Mesodermal cell (in vitro differentiated cells): ENCODE measurements around the gene CEP89.

ENCODE experiments used
- H3K27ac ChIP-seq: 2 replicates; pipeline ENCODE4 v1.7.0; 2013; ENCODE audit warnings: mild to moderate bottlenecking, low read depth, low read length, moderate library complexity; ENCODE audit not compliant: severe bottlenecking
- H3K36me3 ChIP-seq: 2 replicates; pipeline ENCODE4 v1.7.1; 2013; ENCODE audit warnings: mild to moderate bottlenecking, low read length, moderate library complexity; ENCODE audit not compliant: control insufficient read depth, insufficient read depth
- H3K4me1 ChIP-seq: one replicate; pipeline ENCODE4 v1.7.1; 2013; ENCODE audit warnings: mild to moderate bottlenecking, low read length; ENCODE audit not compliant: insufficient read depth, control insufficient read depth, poor library complexity, severe bottlenecking
- H3K4me3 ChIP-seq: 2 replicates; pipeline ENCODE4 v1.7.0; 2013; ENCODE audit warnings: low read length, control low read depth, mild to moderate bottlenecking; ENCODE audit not compliant: insufficient read depth, poor library complexity, severe bottlenecking; ENCODE audit errors: extremely low read depth
- H3K9me3 ChIP-seq: 2 replicates; pipeline ENCODE4 v1.7.1; 2013; ENCODE audit warnings: mild to moderate bottlenecking, low read length, moderate library complexity; ENCODE audit not compliant: control insufficient read depth
- WGBS, 2 experiments: methylation state at CpG; one replicate each; pipeline ENCODE4 v1.1.5; 2013; ENCODE audit warnings: missing lambda C conversion rate in 2 of 2; ENCODE audit not compliant: insufficient coverage in 2 of 2; 5-methylcytosine and 5-hydroxymethylcytosine counted together

The CEP89 gene

DNA sequence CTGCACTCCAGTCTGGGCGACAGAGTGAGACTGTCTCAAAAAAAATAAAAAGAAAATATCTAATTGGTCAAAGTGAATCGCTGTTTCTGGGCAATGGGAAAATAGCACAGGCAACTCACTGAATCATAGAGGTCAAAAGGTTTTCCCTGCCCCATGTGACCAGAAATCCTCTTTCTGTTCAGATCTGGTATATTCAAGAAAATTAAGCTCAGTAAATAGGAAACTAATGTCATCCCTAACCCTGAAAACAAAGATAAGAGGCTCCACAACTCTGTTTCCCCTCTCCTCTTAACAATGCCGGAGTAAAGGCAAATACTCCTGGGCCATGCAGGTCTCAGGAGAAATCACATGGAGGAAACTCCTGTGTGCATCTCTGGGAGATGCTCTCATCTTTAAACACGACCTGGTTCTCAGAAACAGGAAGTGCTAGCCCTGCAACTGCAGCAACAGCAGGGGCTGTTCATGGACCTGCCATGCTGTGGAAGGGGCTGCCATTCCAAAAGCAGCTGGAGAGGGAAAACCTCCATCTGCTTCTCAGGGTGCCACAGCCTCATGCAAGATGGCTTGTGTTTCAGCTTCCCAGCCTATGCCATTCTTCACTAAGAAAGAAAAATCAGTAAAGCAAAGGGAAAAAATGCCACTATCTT is 54.7 kb downstream of the CEP89 start:
- Histone ChIP-seq H3K27ac (no peak overlapping the region), H3K4me1 (no peaks in the 10 kb centered on the region), H3K9me3 (no peaks in the 10 kb centered on the region), H3K4me3 (no peak overlapping the region), H3K36me3 (peaks cover 44% of the 10 kb centered on the region)
- 75 to 77% methylated on average over 1 to 2 of the region's 4 CpGs for WGBS, 2 experiments

DNA sequence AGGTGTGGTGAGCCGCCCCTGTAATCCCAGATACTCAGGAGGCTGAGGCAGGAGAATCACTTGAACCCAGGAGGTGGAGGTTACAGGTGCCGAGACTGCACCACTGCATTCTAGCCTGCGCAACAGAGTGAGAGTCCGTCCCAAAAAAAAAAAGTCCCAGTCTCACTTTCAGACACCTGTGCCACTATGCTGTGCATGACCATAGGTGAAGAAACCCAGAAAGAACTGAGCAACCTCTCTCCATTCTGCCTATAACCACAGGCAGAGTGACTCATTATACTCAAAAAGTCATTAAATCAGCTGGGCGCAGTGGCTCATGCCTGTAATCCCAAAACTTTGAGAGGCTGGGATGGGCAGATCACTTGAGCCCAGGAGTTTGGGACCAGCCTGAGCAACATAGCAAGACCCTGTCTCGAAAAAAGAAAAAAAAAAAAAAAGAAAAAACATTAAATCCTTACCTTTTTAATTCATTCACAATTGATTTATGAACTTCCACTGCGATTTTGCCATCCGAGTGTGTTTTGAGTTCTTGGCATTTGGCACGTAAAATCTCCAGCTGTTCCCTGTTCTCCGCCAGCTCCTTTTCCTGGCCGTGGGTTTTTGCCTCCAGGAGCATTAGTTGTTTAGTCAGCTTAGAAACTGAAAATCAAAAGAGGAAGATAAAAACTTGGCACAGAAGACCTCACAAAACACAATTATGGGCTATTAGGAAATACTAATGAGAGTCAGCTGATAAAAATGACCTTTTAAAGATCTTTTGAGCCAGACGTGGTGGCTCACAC is 56.7 kb downstream of the CEP89 start:
- Histone ChIP-seq H3K9me3 (no peaks in the 10 kb centered on the region), H3K27ac (no peak overlapping the region), H3K4me3 (no peak overlapping the region), H3K4me1 (no peaks in the 10 kb centered on the region), H3K36me3 (peaks cover 46% of the 10 kb centered on the region)
- 77 to 89% methylated on average over 7 to 9 of the region's 12 CpGs for WGBS, 2 experiments

DNA sequence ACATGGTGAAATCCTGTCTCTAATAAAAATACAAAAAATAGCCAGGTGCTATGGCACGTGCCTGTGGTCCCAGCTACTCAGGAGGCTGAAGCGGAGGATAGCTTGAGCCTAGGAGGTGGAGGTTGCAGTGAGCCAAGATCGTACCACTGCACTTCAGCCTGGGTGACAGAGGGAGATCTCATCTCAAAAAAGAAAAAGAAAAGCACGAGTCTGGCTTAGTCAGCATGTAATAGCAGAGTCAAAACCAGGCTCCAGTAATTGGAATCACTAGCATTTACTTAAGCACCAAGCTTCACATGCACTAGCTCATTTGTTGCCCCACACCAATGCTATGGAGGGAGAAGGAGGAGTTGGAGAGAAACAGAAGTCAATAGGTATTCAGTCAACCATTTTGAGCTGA is 60.3 kb downstream of the CEP89 start:
- H3K36me3 ChIP-seq, result peaks cover 58% of the 10 kb centered on the region

DNA sequence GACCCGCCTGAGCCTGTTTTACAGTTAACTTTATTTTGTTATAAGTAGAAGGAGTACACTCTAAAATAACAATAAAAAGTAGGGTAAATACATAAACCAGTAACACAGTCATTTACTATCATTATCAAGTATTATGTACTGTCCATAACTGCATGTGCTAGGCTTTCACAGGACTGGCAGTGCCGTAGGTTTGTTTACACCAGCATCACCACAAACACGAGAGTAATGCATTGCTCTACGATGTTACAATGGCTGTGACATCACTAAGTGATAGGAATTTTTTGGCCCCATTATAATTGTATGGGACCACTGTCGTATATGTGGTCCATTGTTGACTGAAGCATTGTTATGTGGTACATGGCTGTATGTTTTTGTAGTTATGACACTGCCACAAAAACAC is 60.9 kb downstream of the CEP89 start:
- H3K4me1 ChIP-seq, result no peaks in the 10 kb centered on the region
- 91 to 96% methylated on average over 3 to 4 of the region's 5 CpGs for WGBS, 2 experiments
- no peak overlapping the region for H3K27ac ChIP-seq
- H3K9me3 ChIP-seq, result no peaks in the 10 kb centered on the region
- peaks cover 58% of the 10 kb centered on the region for H3K36me3 ChIP-seq
- no peak overlapping the region for H3K4me3 ChIP-seq

More for the DNA sequence above, 60.3 kb downstream of the CEP89 start:
- H3K9me3 ChIP-seq, result no peaks in the 10 kb centered on the region
- H3K27ac ChIP-seq, result no peak overlapping the region
- H3K4me3 ChIP-seq, result no peak overlapping the region
- WGBS, 2 experiments, result 94% methylated on average over 3 of the region's 4 CpGs
- H3K4me1 ChIP-seq, result no peaks in the 10 kb centered on the region

DNA sequence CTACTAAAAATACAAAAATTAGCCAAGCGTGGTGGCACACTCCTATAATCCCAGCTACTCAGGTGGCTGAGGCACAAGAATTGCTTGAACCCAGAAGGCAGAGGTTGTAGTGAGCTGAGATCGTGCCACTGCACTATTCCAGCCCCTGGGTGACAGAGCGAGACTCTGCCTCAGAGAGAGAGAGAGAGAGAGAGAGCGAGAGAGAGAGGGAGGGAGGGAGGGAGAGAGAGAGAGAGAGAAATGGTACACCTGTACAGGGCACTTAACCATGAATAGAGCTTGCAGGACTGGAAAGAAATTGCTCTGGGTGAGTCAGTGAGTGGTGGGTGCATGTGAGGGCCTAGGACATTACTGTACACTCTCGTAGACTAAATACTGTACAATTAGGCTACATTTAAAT is 61.7 kb downstream of the CEP89 start:
- WGBS, 2 experiments, result 96 to 98% methylated on average over 3 to 4 of the region's 5 CpGs

DNA sequence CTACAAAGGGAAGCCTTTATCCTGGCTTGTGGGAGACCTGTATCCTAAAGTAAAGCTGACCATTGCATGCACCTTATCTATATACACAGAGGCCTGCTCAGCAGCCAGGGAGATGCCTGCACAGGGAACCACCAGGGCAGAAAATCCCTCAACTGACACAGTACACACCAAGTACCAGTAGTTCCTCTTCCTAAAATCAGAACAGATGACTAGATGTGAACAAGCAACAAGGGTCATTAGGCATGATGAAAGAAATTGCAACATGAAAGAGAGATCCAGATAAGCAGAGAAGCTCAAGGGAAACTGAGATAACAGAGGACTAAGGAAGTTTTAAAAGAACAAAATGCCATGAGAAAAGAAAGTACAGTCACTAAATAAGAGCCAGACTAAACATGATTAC is 62.5 kb downstream of the CEP89 start:
- Histone ChIP-seq H3K27ac (no peak overlapping the region), H3K4me3 (no peak overlapping the region), H3K9me3 (no peaks in the 10 kb centered on the region), H3K4me1 (no peaks in the 10 kb centered on the region), H3K36me3 (peaks cover 45% of the 10 kb centered on the region)

More for the DNA sequence above, 61.7 kb downstream of the CEP89 start:
- Histone ChIP-seq H3K4me1 (no peaks in the 10 kb centered on the region), H3K4me3 (no peak overlapping the region), H3K9me3 (no peaks in the 10 kb centered on the region), H3K36me3 (peaks cover 53% of the 10 kb centered on the region), H3K27ac (no peak overlapping the region)

DNA sequence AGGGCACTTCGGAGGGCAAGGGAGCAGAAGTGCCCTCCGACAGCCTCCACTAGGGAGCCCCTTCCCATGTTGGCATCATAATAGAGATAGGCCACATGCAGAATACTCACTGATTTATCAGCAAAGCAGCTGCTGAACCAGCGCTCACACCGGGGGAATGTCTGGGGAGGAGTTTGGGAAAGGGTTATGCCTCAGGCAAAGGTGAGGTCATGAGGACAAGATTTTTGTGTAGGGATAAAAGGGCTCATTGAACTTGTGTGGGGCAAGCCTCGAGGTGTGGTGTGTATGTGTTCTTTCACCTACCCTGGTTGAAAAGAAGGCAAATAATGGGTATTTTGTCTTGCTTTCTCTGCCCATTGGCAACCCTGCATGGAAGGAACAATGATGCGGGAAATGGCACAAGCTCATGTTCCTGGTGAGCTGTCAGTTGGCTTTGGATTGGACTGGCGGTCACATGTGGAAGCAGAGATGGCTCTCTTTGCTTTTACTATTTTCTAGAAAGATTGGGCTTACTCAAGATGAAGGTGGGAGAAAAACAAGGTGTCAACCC is 63.0 kb downstream of the CEP89 start:
- 88% methylated on average over 6 to 7 of the region's 7 CpGs for WGBS, 2 experiments
- Histone ChIP-seq H3K9me3 (no peaks in the 10 kb centered on the region), H3K36me3 (peaks cover 39% of the 10 kb centered on the region), H3K4me1 (no peaks in the 10 kb centered on the region), H3K27ac (no peak overlapping the region), H3K4me3 (no peak overlapping the region)

DNA sequence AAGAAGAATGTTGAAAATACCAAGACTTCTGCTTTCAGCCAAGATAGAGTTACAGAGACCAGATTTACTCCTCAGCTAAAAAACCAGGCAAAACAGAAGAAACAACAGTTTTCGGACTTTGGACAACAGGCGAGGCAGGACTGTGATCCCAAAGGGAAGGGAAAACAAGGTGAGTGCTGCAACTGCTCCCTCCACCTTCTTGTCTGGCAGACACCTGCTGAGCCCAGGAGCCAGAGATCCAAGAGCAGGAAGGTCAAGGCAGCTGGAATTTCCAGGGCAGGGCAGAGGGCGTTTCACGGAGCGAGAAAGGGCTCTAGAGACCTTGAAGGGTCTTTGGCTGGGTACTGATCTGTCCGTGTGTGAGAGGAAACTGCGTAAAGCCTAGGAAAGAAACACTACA is 69.3 kb downstream of the CEP89 start:
- WGBS, 2 experiments, result 71% methylated on average over 5 to 6 of the region's 7 CpGs
- H3K4me3 ChIP-seq, result no peak overlapping the region
- peaks cover 50% of the 10 kb centered on the region for H3K36me3 ChIP-seq
- H3K9me3 ChIP-seq, result no peaks in the 10 kb centered on the region
- H3K4me1 ChIP-seq, result no peaks in the 10 kb centered on the region
- no peak overlapping the region for H3K27ac ChIP-seq

DNA sequence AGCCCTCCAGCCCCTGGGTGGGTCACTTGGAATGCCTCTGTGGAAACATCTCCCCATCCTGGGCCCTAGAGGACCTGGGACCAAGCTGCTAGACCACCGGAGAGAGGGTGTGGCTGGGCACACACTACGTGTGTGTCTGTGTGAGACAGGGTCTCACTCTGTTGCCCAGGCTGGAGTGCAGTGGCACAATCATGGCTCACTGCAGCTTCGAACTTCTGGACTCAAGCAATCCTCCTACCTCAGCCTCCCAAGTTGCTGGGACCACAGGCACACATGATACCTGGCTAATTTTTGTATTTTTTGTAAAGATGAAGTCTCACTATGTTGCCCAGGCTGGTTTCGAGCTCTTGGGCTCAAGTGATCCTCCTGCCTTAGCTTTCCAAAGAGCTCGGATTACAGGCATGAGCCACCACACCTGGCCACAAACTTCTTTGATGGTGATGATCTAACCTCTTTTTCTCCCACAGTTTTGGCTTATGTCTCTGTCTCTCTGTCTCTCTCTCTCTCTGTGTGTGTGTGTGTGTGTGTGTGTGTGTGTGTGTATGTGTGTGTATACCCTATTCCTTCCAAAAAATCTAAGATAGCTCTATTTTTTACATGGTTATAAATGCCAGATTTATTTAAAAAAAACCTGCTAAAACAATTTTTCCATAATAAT is 70.1 kb downstream of the CEP89 start:
- Histone ChIP-seq H3K4me1 (no peaks in the 10 kb centered on the region), H3K36me3 (peaks cover 45% of the 10 kb centered on the region), H3K4me3 (no peak overlapping the region), H3K9me3 (no peaks in the 10 kb centered on the region), H3K27ac (no peak overlapping the region)
- WGBS, 2 experiments, result 70 to 75% methylated on average over 4 of the region's 5 CpGs

DNA sequence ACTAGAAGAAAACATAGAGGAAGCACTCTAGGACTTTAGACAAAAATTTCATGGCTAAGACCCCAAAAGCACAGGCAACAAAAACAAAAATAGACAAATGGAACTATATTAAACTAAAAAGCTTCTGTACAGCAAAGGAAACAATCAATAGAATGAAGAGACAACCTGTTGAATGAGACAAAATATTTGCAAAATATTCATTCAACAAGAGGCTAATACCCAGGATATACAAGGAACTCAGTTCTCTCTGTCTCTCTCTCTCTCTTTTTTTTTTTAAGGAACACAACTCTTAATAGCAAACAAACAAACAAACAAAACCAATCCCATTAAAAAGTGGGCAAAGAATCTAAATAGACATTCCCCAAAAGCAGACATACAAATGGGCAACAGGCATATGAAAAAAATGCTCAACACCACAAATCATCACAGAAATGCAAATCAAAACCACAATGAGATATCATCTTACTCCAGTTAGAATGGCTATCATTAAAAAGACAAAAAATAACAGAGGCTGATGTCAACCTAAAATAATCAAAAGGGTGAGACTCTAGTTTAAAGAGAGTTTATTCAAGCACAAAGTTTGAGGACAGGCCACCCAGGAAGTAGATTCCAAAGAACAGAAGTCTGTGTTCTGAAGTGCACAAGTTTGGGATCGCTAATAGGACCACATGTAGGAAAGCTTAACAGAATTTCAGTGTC is 75.1 kb downstream of the CEP89 start:
- Histone ChIP-seq H3K9me3 (peaks cover 12% of the 10 kb centered on the region), H3K4me3 (no peak overlapping the region), H3K36me3 (peaks cover 59% of the 10 kb centered on the region), H3K27ac (no peak overlapping the region), H3K4me1 (no peaks in the 10 kb centered on the region)
- 100% methylated on average over 1 of the region's 1 CpG; no CpG with 5 or more reads in 1 of the 2 experiments for WGBS, 2 experiments
